ENCODE results near the gene HPSE.
"Not testable (repeated sequence)": the region's sequence is repeated elsewhere in the genome, so short reads cannot be mapped to it uniquely, and the experiment has no call there.

Gene HPSE

GRCh38 chr4:83329521-83330110 lies 5.0 kb downstream of the HPSE start:
- no peaks in the 10 kb centered on the region for H3K27me3 ChIP-seq (replicated peaks; ENCODE audit: control insufficient read depth, insufficient read depth, low read length)
- H3K4me1 ChIP-seq (ENCODE audit: control insufficient read depth, insufficient read depth, low read length), result no peaks in the 10 kb centered on the region
- H3K9ac ChIP-seq (ENCODE audit: low read length), result no peak overlapping the region
- H3K4me3 ChIP-seq (ENCODE audit: low read length), result no peak overlapping the region
- no peaks in the 10 kb centered on the region for H3K9me3 ChIP-seq (ENCODE audit: control insufficient read depth, low read length)
- H3K36me3 ChIP-seq (ENCODE audit: control insufficient read depth, insufficient read depth, low read length, severe bottlenecking), result no peaks in the 10 kb centered on the region
- DNase-seq (ENCODE audit: low read depth), result no peak

DNA sequence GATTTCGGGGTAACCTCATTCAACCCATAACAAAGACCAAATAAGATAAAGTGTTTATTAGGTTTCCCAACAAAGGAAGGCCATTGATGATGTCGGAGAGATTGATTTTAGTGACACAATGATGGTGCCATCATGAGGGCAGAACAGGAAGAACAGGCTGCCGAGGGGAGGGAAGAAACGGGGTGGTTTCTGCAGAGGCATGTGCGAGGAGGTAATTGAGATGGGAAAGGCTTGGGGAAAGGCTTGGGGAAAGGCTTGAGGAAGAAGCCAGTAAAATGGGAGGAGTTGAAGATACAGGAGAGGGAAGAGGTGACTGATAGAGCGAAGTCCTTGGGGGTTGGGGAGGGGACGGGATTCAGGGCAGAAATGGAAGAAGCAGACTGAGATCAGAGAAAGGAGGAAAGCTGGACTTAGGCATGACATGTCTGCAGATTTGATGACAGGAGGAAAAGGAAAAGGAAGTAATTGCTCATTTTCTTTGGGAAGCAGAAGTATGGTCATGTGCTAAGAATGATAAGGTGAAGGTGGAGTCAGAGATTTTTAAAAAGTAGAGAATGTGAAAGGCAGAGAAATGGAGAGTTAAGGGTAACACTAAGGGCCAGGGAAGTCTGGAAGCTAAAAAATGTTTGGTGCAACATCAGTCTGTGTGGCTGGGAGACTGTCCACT lies 6.0 kb downstream of the HPSE start:
- no peaks in the 10 kb centered on the region for H3K36me3 ChIP-seq (ENCODE audit: control insufficient read depth, insufficient read depth, low read length, severe bottlenecking)

DNA sequence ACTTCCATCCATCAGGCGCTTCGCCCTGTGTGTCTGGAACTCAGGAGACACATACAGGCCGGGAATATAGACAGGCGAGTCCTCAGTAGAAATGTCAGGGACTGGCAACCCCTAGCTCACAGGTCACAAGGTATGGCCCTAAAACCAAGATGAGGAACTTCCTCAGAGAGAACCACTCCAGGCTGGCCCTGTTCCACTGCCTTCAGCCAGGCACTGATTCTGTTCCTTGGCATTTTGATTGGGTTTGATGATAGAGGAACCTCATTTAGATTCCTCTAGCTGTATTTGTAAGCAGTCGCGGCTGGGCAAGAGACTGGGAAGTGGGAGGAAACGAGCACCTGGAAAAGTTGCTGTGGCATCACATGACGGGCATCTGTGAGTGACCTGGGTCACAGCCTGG lies 8.1 kb downstream of the HPSE start:
- Histone ChIP-seq H3K9ac (ENCODE audit: low read length) (no peak overlapping the region), H3K27me3 (replicated peaks; ENCODE audit: control insufficient read depth, insufficient read depth, low read length) (no peaks in the 10 kb centered on the region), H3K9me3 (ENCODE audit: control insufficient read depth, low read length) (no peaks in the 10 kb centered on the region), H3K36me3 (ENCODE audit: control insufficient read depth, insufficient read depth, low read length, severe bottlenecking) (no peaks in the 10 kb centered on the region), H3K4me1 (ENCODE audit: control insufficient read depth, insufficient read depth, low read length) (no peaks in the 10 kb centered on the region), H3K4me3 (ENCODE audit: low read length) (no peak overlapping the region)
- DNase-seq (ENCODE audit: low read depth), result no peak

More for the DNA sequence above, 6.0 kb downstream of the HPSE start:
- Histone ChIP-seq H3K27me3 (replicated peaks; ENCODE audit: control insufficient read depth, insufficient read depth, low read length) (no peaks in the 10 kb centered on the region), H3K9ac (ENCODE audit: low read length) (no peak overlapping the region), H3K4me3 (ENCODE audit: low read length) (no peak overlapping the region), H3K9me3 (ENCODE audit: control insufficient read depth, low read length) (no peaks in the 10 kb centered on the region), H3K4me1 (ENCODE audit: control insufficient read depth, insufficient read depth, low read length) (no peaks in the 10 kb centered on the region)
- DNase-seq (ENCODE audit: low read depth), result no peak

DNA sequence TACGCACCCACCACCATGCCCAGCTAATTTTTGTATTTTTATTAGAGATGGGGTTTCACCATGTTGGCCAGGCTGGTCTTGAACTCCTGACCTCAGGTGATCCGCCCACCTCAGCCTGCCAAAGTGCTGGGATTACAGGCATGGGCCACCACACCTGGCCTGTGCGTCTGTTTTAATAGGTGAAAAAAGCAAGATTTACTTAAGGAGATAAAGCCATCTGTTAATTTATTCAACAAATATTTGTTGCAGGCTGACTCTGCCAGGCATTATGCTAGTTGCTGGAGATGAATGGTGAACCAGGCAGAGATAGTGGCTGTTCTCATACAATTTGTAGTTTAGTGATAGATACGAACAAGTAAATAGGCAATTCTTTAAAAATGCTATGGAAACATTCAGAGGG lies 9.3 kb downstream of the HPSE start:
- not testable (repeated sequence) for H3K4me3 ChIP-seq (ENCODE audit: low read length); H3K4me1 ChIP-seq (ENCODE audit: control insufficient read depth, insufficient read depth, low read length); H3K9ac ChIP-seq (ENCODE audit: low read length); H3K9me3 ChIP-seq (ENCODE audit: control insufficient read depth, low read length); H3K36me3 ChIP-seq (ENCODE audit: control insufficient read depth, insufficient read depth, low read length, severe bottlenecking); DNase-seq (ENCODE audit: low read depth); H3K27me3 ChIP-seq (replicated peaks; ENCODE audit: control insufficient read depth, insufficient read depth, low read length)

DNA sequence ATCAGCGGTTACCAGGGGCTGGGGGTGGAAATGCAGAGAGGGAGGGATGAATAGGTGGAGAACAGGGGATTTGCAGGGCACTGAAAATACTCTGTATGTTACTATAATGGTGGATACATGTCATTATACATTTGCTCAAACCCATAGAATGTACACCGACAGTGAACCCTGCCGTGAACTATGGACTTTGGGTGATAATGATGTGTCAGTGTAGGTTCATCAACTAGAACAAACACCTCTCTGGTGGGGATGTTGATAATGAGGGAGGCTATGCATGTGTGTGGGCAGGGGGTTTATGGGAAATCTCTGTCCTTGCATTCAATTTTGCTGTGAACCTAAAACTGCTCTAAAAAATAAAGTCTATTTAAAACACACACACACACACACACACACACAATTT lies 11.5 kb downstream of the HPSE start:
- no peak overlapping the region for H3K9ac ChIP-seq (ENCODE audit: low read length)
- H3K36me3 ChIP-seq (ENCODE audit: control insufficient read depth, insufficient read depth, low read length, severe bottlenecking), result no peaks in the 10 kb centered on the region
- H3K9me3 ChIP-seq (ENCODE audit: control insufficient read depth, low read length), result no peaks in the 10 kb centered on the region
- H3K27me3 ChIP-seq (replicated peaks; ENCODE audit: control insufficient read depth, insufficient read depth, low read length), result no peaks in the 10 kb centered on the region
- H3K4me3 ChIP-seq (ENCODE audit: low read length), result no peak overlapping the region
- no peaks in the 10 kb centered on the region for H3K4me1 ChIP-seq (ENCODE audit: control insufficient read depth, insufficient read depth, low read length)
- DNase-seq (ENCODE audit: low read depth), result no peak

DNA sequence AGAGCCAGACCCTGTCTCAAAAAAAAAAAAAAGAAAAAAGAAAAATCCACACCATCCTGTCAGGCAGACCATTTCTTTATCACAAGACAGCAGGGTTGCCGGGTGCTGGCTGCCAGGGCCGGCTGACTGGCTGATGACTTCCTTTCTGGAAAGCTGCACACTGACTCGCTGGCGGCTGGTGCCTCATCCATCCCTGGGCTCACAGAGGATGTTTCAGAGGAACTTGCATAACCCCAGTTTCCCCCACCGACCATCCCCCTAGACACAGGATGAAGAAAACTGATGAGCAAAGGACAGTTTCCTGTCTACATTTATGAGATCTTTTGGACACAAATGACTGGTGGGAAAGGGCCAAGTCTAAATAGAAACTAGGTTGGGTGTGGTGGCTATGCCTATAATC lies 14.1 kb downstream of the HPSE start:
- Histone ChIP-seq H3K36me3 (ENCODE audit: control insufficient read depth, insufficient read depth, low read length, severe bottlenecking) (no peaks in the 10 kb centered on the region), H3K4me3 (ENCODE audit: low read length) (no peak overlapping the region), H3K9ac (ENCODE audit: low read length) (no peak overlapping the region), H3K27me3 (replicated peaks; ENCODE audit: control insufficient read depth, insufficient read depth, low read length) (no peaks in the 10 kb centered on the region), H3K4me1 (ENCODE audit: control insufficient read depth, insufficient read depth, low read length) (no peaks in the 10 kb centered on the region), H3K9me3 (ENCODE audit: control insufficient read depth, low read length) (no peaks in the 10 kb centered on the region)
- DNase-seq (ENCODE audit: low read depth), result no peak

GRCh38 chr4:83318666-83319065 lies 16.0 kb downstream of the HPSE start:
- Histone ChIP-seq H3K4me3 (ENCODE audit: low read length) (no peak overlapping the region), H3K9ac (ENCODE audit: low read length) (no peak overlapping the region), H3K27me3 (replicated peaks; ENCODE audit: control insufficient read depth, insufficient read depth, low read length) (no peaks in the 10 kb centered on the region), H3K36me3 (ENCODE audit: control insufficient read depth, insufficient read depth, low read length, severe bottlenecking) (no peaks in the 10 kb centered on the region), H3K9me3 (ENCODE audit: control insufficient read depth, low read length) (no peaks in the 10 kb centered on the region), H3K4me1 (ENCODE audit: control insufficient read depth, insufficient read depth, low read length) (no peaks in the 10 kb centered on the region)
- DNase-seq (ENCODE audit: low read depth), result no peak

GRCh38 chr4:83317671-83318070 lies 17.0 kb downstream of the HPSE start:
- no peak overlapping the region for H3K9ac ChIP-seq (ENCODE audit: low read length)
- no peak overlapping the region for H3K4me3 ChIP-seq (ENCODE audit: low read length)
- H3K27me3 ChIP-seq (replicated peaks; ENCODE audit: control insufficient read depth, insufficient read depth, low read length), result no peaks in the 10 kb centered on the region
- no peaks in the 10 kb centered on the region for H3K4me1 ChIP-seq (ENCODE audit: control insufficient read depth, insufficient read depth, low read length)
- H3K36me3 ChIP-seq (ENCODE audit: control insufficient read depth, insufficient read depth, low read length, severe bottlenecking), result no peaks in the 10 kb centered on the region
- H3K9me3 ChIP-seq (ENCODE audit: control insufficient read depth, low read length), result no peaks in the 10 kb centered on the region
- no peak for DNase-seq (ENCODE audit: low read depth)

GRCh38 chr4:83316459-83317165 lies 18.0 kb downstream of the HPSE start:
- Histone ChIP-seq H3K36me3 (ENCODE audit: control insufficient read depth, insufficient read depth, low read length, severe bottlenecking) (no peaks in the 10 kb centered on the region), H3K4me3 (ENCODE audit: low read length) (no peak overlapping the region), H3K9ac (ENCODE audit: low read length) (no peak overlapping the region), H3K4me1 (ENCODE audit: control insufficient read depth, insufficient read depth, low read length) (no peaks in the 10 kb centered on the region), H3K27me3 (replicated peaks; ENCODE audit: control insufficient read depth, insufficient read depth, low read length) (no peaks in the 10 kb centered on the region), H3K9me3 (ENCODE audit: control insufficient read depth, low read length) (no peaks in the 10 kb centered on the region)
- DNase-seq (ENCODE audit: low read depth), result no peak

- Histone ChIP-seq H3K9ac (ENCODE audit: low read length) (no peak overlapping the region), H3K9me3 (ENCODE audit: control insufficient read depth, low read length) (no peaks in the 10 kb centered on the region), H3K4me1 (ENCODE audit: control insufficient read depth, insufficient read depth, low read length) (no peaks in the 10 kb centered on the region), H3K4me3 (ENCODE audit: low read length) (no peak overlapping the region), H3K36me3 (ENCODE audit: control insufficient read depth, insufficient read depth, low read length, severe bottlenecking) (no peaks in the 10 kb centered on the region), H3K27me3 (replicated peaks; ENCODE audit: control insufficient read depth, insufficient read depth, low read length) (no peaks in the 10 kb centered on the region)
- no peak for DNase-seq (ENCODE audit: low read depth)
These were observed 19.2 kb downstream of the HPSE start for GRCh38 chr4:83315341-83315870.

DNA sequence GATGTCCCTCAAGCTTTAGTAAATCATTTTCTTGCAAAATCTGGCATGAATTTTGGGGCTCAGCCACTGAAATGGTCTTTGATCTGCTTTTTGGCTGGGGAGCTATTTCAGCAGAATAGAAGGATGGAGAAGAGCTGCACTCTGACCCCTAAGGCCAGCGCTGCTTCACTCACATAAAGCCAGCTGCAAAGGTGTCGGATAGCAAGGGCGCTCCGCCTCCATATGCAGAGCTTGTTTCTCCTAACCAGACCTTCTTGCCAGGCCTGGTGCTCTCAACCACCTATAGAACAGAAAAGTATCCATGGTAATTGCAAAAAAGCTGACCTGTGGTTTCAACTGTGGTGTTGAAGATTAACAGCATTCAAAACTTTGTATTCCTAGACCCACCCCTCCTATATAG lies 26.0 kb downstream of the HPSE start:
- Histone ChIP-seq H3K27me3 (replicated peaks; ENCODE audit: control insufficient read depth, insufficient read depth, low read length) (no peaks in the 10 kb centered on the region), H3K4me3 (ENCODE audit: low read length) (no peak overlapping the region), H3K36me3 (ENCODE audit: control insufficient read depth, insufficient read depth, low read length, severe bottlenecking) (no peaks in the 10 kb centered on the region), H3K4me1 (ENCODE audit: control insufficient read depth, insufficient read depth, low read length) (no peaks in the 10 kb centered on the region), H3K9me3 (ENCODE audit: control insufficient read depth, low read length) (no peaks in the 10 kb centered on the region), H3K9ac (ENCODE audit: low read length) (no peak overlapping the region)
- no peak for DNase-seq (ENCODE audit: low read depth)
